Measurements from ENCODE around the gene IL32.

IL32 gene

GRCh38 chr16:3115561-3115960, 50.1 kb downstream of the IL32 start:
- DNase-seq (ENCODE audit: low read depth in 2 of 2): no peak

DNA sequence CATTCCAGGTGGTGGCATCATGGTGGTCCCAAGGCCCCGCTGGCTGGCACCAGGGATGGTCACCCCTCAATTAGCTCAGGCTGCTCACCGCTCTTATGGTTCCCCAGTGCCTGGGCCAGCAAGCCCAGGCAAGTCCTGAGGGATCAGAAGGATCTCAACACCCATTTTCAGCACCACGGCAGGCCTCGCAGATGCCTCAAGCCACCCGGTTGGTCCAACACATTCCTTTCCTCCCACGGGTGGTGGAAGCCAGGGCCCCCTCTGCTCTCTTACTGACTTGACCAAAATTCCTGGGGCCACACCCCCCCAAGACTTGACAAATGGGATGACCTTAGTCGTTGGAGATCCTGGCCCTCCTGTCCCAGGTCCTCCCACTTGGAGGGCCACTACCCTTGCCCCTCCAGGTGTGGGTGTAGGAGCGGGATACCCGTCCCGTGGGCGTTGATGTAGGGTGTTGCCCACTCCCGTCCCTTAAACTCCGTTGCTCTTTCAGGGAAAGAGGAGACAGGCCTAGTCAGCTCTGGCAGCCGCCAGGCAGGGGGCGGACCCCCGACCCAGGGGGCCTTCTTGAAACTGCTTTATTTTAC, 52.9 kb downstream of the IL32 start:
- DNase-seq (ENCODE audit: low read depth in 2 of 2): no peak

GRCh38 chr16:3118846-3119245, 53.4 kb downstream of the IL32 start:
- no peak for DNase-seq (ENCODE audit: low read depth in 2 of 2)

All from stimulated activated CD4-positive, alpha-beta T cell treated with anti-CD3 and anti-CD28 coated beads, Interleukin-1b, Interleukin-23, amount 100 ng/mL, for 1 hour (primary cell).